Measurements from ENCODE around the gene SEC24D. TPM values are rescaled to one million over a fixed set of nuclear protein-coding genes. Genes with fewer than 3 reads are reported as not detected.

SEC24D gene
- total RNA-seq, 2 experiments from 2014 or later: 21.8 to 25.2 TPM

DNA sequence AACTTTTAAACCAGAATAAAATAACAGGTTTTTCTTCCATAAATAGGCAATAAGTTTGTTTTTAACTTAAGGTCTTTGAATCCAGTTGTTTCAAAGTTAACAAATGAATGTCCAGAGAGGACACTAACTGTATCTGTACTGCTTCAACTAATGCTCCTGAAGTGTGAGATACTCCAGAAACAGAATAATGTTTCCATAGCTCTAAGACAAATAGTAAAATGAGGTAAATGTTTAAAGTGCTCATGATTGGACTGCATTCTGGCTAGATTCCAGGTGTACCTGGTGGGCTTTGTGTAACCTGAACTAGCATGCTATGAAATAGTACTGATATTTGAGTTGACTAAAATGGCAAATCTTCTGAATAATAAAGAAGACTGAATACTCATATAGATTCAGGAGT lies 99.0 kb downstream of the SEC24D start:
- CTCF ChIA-PET: no interaction called here
- POLR2A ChIA-PET: no interaction called here

DNA sequence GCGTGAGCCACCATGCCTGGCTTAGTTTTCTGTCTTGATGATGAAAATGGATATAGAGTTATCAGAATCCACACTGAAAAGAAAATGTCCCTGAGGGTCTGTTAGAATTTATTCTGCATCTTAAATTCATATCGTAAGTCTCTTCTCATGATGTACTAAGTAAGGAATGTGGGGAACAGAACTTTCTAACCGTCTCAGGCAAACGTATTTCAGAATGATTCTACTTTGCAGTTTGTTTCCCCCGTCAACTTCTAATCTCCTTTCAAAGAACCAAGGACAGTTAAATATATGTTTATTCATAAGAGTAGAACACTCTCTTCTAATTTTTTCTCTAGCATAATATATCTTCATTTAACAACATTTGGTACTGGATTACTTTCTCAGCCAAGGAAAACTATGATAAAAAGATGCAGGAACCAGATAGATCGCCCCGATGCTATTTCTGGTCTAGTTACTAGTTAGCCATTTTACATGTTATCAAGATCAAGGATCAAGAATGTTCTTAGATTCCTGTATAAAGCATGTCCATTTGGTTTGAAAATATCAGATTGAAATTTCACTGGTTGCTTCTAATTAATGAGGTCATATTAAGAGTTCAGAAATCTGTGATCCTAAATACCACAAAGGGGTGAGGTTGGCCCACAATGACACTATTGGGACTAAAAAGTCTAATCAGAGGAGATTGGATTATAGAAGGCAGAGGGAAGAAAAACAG lies 101.3 kb downstream of the SEC24D start:
- POLR2A ChIA-PET: no interaction called here
- CTCF ChIA-PET: no interaction called here

- ChIA-PET CTCF (no interaction called here), POLR2A (no interaction called here)
Observed at GRCh38 chr4:118732591-118733330, 103.2 kb downstream of the SEC24D start.

DNA sequence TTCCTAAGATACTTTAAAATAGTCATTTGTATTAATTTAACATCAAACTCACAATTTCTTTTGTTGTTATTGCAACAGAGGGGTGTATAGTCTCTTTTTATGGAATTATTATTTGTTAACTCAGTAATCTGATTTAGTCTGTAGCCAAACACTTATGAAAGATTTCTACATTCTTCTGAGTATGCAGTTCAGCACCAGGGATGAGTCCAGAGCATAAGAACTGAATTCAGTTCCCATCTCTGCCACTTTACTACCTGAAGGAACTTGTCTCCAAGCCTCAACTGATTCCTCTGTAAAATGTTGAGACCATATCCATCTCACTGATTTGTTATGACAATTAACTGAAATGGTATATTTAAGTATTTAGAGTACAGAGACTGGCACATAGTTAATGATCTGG lies 105.2 kb downstream of the SEC24D start:
- ChIA-PET POLR2A (no interaction called here), CTCF (no interaction called here)

DNA sequence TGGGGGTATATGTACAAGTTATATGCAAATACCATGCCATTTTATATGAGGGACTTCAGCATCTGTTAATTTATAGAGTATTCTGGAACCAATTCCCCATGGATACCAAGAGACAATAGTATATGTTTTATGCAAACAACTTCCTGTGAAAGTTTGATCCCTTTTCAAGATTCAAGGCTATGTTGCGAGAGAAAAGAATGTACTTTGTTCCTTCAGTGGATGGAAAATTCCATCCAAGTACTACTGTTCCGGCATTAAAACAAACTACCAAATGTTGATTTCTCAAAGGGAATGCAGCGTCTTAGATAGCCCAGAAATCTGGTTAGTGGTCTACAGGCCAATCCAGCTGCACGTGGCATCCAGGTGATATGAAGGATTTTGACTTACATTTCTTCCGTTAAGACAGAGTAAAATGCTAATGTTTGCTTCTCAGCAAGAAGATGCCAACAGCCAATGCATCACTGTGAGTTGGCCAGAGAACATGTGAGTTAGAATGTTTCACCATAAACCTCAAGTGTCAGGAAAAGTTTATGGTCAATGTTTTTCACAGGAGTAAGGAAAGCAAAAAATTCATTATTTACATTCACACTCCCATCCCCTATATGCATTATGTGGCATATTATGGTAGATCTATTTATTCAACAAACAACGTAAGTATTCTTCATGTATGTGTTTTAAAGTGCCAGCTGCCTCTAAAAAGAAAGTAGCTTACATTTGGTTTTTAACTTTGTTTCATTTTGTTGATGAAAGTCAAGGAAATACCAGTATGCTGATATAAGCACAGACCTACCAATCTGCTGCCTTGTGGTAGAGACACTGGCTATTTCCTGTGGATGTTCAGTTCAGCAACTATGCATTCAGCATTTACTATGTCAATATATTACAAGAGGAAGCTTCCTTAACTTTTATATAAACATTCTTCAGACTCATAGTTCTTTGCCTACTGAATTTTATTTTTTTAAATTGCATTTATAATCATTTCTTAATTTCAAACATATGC lies 106.3 kb downstream of the SEC24D start:
- ChIA-PET POLR2A (no interaction called here), CTCF (no interaction called here)

DNA sequence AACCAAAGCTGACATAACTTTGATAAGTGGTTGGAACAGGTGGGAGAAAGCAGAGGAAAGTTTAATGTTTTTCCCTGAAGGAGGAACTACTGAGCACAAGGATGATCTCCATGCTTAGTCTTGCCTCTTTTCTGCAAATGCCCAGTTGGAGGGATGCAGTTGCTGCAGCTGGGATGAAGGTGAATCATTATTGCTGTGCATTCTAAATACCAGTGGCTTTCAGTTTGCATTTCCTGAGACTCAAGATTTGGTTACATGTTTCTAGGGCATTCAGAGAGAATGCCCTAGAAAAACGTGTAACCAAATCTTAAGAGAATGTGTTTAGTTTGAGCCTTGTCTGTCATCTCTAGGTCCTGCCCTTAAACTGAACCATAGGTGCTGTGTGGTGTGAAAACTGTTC lies 108.6 kb downstream of the SEC24D start:
- ChIA-PET POLR2A (no interaction called here), CTCF (no interaction called here)

DNA sequence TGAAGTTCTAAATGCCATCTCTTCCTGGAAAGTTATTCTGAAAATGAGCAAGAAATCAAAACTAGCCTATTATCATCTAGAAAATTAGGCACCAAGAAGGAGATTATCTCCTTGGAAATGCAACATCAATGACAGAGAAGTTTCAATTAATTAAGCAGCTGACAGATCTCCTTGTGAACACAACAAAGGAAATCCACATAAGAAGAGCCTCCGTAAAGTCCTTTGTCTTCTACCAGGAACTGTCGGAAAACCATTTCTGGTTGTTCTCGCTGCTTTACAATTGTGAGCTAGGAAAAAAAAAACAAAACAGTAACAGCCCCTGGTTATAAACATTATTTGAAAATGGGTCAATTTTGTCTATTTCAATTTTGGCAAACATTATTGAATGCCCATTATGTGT lies 112.6 kb downstream of the SEC24D start:
- ChIA-PET POLR2A (no interaction called here), CTCF (no interaction called here)

DNA sequence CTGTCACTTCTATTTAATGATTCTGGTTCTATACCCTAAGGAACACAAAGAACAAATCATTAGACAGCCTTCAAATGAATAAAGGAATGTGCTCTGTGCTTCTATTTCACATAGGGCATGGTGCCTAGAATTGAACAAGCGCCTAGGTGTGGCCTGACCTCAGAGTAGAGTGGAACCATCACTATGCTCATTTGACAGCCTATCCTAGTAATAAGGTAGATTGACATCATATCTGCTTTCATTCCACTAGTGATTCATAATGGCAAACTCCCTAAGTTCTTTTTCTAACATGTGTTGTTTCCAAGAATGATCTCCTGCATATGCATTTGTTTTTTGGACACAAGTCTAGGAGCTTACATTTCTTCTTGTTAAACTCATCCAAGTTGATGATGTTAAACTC lies 114.2 kb downstream of the SEC24D start:
- ChIA-PET CTCF (no interaction called here), POLR2A (no interaction called here)

- POLR2A ChIA-PET: no interaction called here
- CTCF ChIA-PET: no interaction called here
Observed at GRCh38 chr4:118718511-118719170, 117.3 kb downstream of the SEC24D start.

DNA sequence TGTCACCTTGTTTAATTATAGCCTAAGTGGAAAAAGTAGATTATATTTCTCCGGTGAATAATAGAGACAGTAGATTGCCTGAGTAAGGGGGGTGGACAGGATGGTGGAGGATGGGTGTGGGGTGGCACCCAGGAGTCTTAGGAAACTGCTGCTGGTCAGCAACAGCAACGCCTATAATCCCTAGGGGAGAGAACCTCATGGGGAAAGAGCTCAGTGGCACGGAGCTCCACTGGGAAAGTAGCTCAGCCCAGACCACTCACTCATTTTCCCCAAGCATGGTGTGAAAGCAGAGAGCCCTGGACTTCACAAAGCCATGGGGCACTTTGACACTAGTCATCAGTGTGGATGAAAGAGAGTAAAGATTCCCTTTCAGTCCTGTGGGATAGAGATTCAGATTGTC lies 119.6 kb downstream of the SEC24D start:
- ChIA-PET POLR2A (no interaction called here), CTCF (no interaction called here)

DNA sequence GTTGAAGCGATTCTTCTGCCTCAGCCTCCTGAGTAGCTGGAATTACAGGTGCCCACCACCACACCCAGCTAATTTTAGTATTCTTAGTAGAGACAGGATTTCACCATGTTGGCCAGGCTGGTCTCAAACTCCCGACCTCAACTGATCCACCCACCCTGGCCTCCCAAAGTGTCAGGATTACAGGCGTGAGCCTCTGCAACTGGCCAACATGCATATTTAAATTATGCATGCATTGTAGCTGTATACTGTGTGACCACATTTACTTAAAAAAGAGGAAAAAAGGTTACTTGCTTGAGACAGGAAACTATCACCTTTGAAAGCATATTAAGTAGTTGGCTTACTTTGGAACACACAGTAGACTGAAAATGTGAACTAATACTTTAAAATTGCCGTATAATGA lies 121.2 kb downstream of the SEC24D start:
- CTCF ChIA-PET: no interaction called here

GRCh38 chr4:118712872-118713271 lies 123.1 kb downstream of the SEC24D start:
- CTCF ChIA-PET: no interaction called here

More for the DNA sequence above, 121.2 kb downstream of the SEC24D start:
- POLR2A ChIA-PET: no interaction called here

GRCh38 chr4:118711052-118711451 lies 124.9 kb downstream of the SEC24D start:
- POLR2A ChIA-PET: no interaction called here
- CTCF ChIA-PET: no interaction called here

More at GRCh38 chr4:118712872-118713271, 123.1 kb downstream of the SEC24D start:
- POLR2A ChIA-PET: no interaction called here

- CTCF ChIA-PET: no interaction called here
- POLR2A ChIA-PET: no interaction called here
Observed at GRCh38 chr4:118703118-118703517, 132.8 kb downstream of the SEC24D start.

DNA sequence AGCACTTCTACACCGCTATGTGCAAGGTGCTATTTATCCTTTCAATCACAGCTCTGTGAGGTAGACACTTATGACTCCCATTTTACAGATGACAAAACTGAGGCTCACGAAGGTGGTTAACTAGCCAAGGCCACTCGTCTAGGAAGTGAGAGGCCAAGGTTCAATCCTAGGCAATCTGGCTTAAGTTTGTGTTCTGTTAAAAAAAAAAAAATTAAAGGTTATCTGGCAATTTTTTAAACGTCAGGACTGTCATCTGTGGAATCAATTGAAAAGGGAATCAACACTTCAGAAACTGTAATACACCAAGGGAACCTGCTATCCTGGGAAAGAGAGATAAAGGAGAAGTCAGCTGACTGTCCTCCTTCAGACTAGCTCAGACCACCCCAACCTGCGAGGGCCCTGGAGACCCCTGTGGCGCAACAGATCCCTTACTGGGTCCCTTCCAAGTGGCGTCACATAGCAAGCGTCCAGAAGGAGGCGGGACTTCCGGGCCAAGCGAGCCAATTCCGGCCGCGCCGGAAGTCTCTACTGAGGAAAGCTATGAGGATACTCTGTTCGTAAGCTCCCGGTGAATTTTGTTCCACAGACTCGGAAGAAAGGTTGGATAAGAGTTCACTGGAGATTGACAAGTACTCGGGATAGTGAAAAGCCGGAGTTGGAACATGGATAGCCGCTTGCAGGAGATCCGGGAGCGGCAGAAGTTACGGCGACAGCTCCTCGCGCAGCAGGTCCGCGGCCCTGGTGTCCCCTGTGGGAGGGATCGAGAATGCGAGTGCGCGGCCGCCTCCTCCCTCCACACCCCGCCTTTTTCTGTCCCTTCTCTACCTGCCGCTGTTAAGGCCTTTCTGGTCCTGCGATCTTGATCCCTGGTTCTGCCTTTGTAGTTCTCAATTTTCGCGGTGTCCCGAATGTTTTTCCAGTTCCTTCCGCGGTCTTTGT lies 150.8 kb downstream of the SEC24D start, which contains the start of gene METTL14:
TSS of gene METTL14 (plus strand) at position 520 of the 939 bp plus-strand sequence. CDS start at position 663, 143 bp downstream.
- CTCF ChIA-PET: interaction anchor here (1.4 kb wide), 1 partner anchor 261 kb away, joined by 3 read pairs; no protein-coding TSS in a partner anchor
- POLR2A ChIA-PET: interaction anchor here (0.6 to 1.1 kb wide), 3 partner anchors 9 to 66 kb away, joined by 3 to 6 read pairs (median 5); no protein-coding TSS in a partner anchor

DNA sequence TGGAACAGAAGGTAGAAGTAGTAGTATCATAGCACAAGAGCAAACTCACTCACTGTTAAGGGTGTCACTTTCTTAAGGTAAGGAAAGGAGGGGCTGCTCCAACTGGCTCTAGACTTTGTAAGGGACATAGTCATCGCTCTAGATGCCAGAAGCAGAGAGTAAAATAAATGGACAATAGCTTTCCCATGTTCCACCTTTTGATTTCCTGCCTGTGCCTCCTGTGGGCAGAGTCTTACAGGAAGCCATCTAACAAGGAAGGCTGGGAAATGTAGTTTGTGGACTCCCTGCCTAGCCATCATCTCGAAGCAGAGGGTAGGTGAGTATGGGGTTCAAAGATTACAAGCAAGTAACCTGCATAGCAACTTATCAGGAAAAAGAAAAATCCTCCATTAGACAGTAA lies 152.4 kb downstream of the SEC24D start:
- POLR2A ChIA-PET: no interaction called here
- CTCF ChIA-PET: no interaction called here

DNA sequence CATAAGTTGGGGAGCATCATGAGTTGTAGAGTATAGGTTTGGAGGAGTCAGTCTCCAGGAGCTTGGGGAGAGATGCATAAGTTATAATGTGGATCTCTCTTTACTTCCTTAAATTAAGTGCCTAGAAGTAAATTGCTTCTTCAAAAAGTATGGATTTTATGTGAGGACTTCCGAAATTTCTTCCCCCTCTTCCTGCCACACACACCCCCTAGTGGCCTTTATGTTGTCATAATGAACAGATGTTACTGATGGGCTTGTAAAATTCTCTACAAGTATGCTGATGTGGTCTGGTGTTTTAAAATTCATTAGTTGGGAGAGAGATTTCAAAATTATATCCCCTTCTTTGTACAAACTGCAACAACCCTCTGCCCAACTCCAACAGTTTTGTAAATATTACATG lies 153.0 kb downstream of the SEC24D start:
- ChIA-PET POLR2A (no interaction called here), CTCF (no interaction called here)

DNA sequence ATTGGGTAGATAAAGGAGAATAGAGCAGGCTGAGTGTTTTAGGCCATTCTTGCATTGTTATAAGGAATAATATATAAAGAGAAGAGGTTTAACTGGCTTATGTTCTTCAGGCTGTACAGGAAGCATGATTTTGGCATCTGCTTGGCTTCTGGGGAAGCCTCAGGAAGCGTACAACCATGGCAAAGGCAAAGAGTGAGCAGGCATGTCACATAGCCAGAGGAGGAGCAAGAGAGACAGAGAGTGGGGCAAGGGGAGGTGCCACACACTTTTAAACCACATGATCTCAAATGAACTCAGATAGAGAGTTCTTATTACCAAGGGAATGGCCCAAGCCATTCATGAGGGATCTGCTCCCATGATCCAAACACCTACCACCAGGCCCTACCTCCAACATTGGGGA lies 155.1 kb downstream of the SEC24D start:
- ChIA-PET POLR2A (no interaction called here), CTCF (no interaction called here)

DNA sequence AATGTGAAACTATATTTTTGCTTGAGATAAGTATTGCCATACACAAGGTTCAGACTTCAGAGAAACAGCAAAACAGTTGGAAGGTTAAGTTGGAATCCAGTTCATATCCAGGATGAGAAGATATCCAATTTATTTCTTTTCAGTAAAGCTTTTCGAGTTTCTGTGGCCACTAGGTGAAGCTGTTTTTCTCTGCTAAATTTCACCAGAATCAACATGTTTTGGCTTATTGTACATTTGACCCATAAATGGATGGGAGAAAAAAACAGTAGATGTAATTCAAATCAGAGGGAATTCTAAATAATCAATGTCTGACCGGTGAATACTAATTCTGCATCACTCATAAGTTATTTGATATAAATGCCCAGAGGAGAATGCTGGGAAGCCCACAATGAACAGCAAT lies 159.8 kb downstream of the SEC24D start:
- ChIA-PET CTCF (no interaction called here), POLR2A (no interaction called here)

Measured in activated CD8-positive, alpha-beta memory T cell treated with anti-CD3 and anti-CD28 coated beads for 36 hours (primary cell).